ENCODE data around the gene SPNS3.

The SPNS3 gene

GRCh38 chr17:4469552-4469951 lies 35.8 kb downstream of the SPNS3 start:
- DNase-seq (ENCODE audit: low spot score), result no peak

- DNase-seq (ENCODE audit: low spot score), result no peak
These were observed 38.5 kb downstream of the SPNS3 start for GRCh38 chr17:4472286-4472685.

- no peak for DNase-seq (ENCODE audit: low spot score)
These were observed 40.4 kb downstream of the SPNS3 start for GRCh38 chr17:4474093-4474492.

GRCh38 chr17:4475001-4475400 lies 41.3 kb downstream of the SPNS3 start:
- no peak for DNase-seq (ENCODE audit: low spot score)

- no peak for DNase-seq (ENCODE audit: low spot score)
These were observed 41.7 kb downstream of the SPNS3 start for GRCh38 chr17:4475463-4475862.

- no peak for DNase-seq (ENCODE audit: low spot score)
These were observed 42.3 kb downstream of the SPNS3 start for GRCh38 chr17:4476017-4476416.

GRCh38 chr17:4476511-4477070 lies 42.9 kb downstream of the SPNS3 start:
- DNase-seq (ENCODE audit: low spot score), result peak; percentile 68

GRCh38 chr17:4477255-4477791 lies 43.6 kb downstream of the SPNS3 start:
- DNase-seq (ENCODE audit: low spot score), result no peak

GRCh38 chr17:4478318-4478830 lies 44.6 kb downstream of the SPNS3 start:
- DNase-seq (ENCODE audit: low spot score), result no peak

GRCh38 chr17:4479340-4479981 lies 45.7 kb downstream of the SPNS3 start:
- no peak for DNase-seq (ENCODE audit: low spot score)

GRCh38 chr17:4479982-4480751 lies 46.4 kb downstream of the SPNS3 start:
- no peak for DNase-seq (ENCODE audit: low spot score)

- no peak for DNase-seq (ENCODE audit: low spot score)
These were observed 47.5 kb downstream of the SPNS3 start for GRCh38 chr17:4480929-4481898.

- DNase-seq (ENCODE audit: low spot score), result no peak
These were observed 48.7 kb downstream of the SPNS3 start for GRCh38 chr17:4482338-4483011.

GRCh38 chr17:4483012-4483840 lies 49.5 kb downstream of the SPNS3 start:
- DNase-seq (ENCODE audit: low spot score), result peak; percentile 86

GRCh38 chr17:4485676-4486646 lies 52.2 kb downstream of the SPNS3 start:
- no peak for DNase-seq (ENCODE audit: low spot score)

- no peak for DNase-seq (ENCODE audit: low spot score)
These were observed 53.6 kb downstream of the SPNS3 start for GRCh38 chr17:4487296-4487695.

GRCh38 chr17:4487820-4488716 lies 54.3 kb downstream of the SPNS3 start:
- no peak for DNase-seq (ENCODE audit: low spot score)
